Stimulated activated CD8-positive, alpha-beta memory T cell treated with anti-CD3 and anti-CD28 coated beads, Interleukin-7, amount 100 ng/mL, for 24 hours (primary cell): ENCODE data around the gene NPRL2.

ENCODE experiments used
- DNase-seq: peaks from one replicate; pipeline ENCODE4 v3.0.0-alpha.2; 2020; ENCODE audit warnings: low read depth

NPRL2 gene

GRCh38 chr3:50347187-50347813 is 3.3 kb downstream of the NPRL2 start:
- peak; percentile 50 for DNase-seq

GRCh38 chr3:50345586-50346234 is 4.9 kb downstream of the NPRL2 start, which contains the start of gene ZMYND10:
Gene ZMYND10 (minus strand): TSS chr3:50345732. CDS start chr3:50345579, 153 bp downstream.
- peak; percentile 51 for DNase-seq

GRCh38 chr3:50345008-50345407 is 5.6 kb downstream of the NPRL2 start:
- DNase-seq: no peak

- DNase-seq: no peak
Observed at GRCh38 chr3:50342813-50343633, 7.6 kb downstream of the NPRL2 start.

- DNase-seq: no peak
Observed at GRCh38 chr3:50341996-50342650, 8.5 kb downstream of the NPRL2 start.

GRCh38 chr3:50341537-50341936 is 9.0 kb downstream of the NPRL2 start:
- no peak for DNase-seq

GRCh38 chr3:50340448-50341329 is 9.9 kb downstream of the NPRL2 start, which contains the start of gene RASSF1:
Gene RASSF1 (minus strand): TSS chr3:50340836. CDS start chr3:50340805, 31 bp downstream.
- peak; percentile 38 for DNase-seq

GRCh38 chr3:50340147-50340447 is 10.5 kb downstream of the NPRL2 start:
- no peak for DNase-seq

- no peak for DNase-seq
Observed at GRCh38 chr3:50339485-50340146, 11.0 kb downstream of the NPRL2 start.

GRCh38 chr3:50338965-50339364 is 11.6 kb downstream of the NPRL2 start:
- DNase-seq: no peak

- DNase-seq: peak; percentile 94
Observed at GRCh38 chr3:50337175-50337861, 13.3 kb downstream of the NPRL2 start.

- DNase-seq: no peak
Observed at GRCh38 chr3:50336452-50337174, 14.0 kb downstream of the NPRL2 start.

- DNase-seq: no peak
Observed at GRCh38 chr3:50334339-50335075, 16.1 kb downstream of the NPRL2 start.

- DNase-seq: no peak
Observed at GRCh38 chr3:50333744-50334328, 16.7 kb downstream of the NPRL2 start.

GRCh38 chr3:50331364-50331907 is 19.1 kb downstream of the NPRL2 start:
- DNase-seq: no peak

GRCh38 chr3:50330330-50330729 is 20.2 kb downstream of the NPRL2 start:
- DNase-seq: no peak

GRCh38 chr3:50327943-50328691 is 22.5 kb downstream of the NPRL2 start, which contains the start of gene TUSC2:
Gene TUSC2 (minus strand): TSS chr3:50328223. CDS start chr3:50328099, 124 bp downstream.
- peak; percentile 92 for DNase-seq
